Spleen (tissue), 11 donors: ENCODE data around the gene ARHGEF28. TPM values are rescaled to one million over a fixed set of nuclear protein-coding genes. Genes with fewer than 3 reads are reported as not detected.

ENCODE experiments used
- DNase-seq: peaks from one replicate; pipeline ENCODE4 v3.0.0-alpha.2; 2020
- H3K27ac ChIP-seq, 8 donors: fragments of 200-600 bp; sonication (generic) in 7 of 8; 1 replicate in 4 of 8; 2 replicates in 4 of 8; pipeline versions ENCODE4 v1.5.0 to v1.8.0; 2016 to 2021; ENCODE audit warnings: inconsistent platforms in 4 of 8, mild to moderate bottlenecking in 4 of 8, moderate library complexity in 1 of 8
- H3K27me3 ChIP-seq, 7 donors: fragments of 200-600 bp; sonication (generic) in 6 of 7; replicated peaks in 1 of 7; 1 replicate in 4 of 7; 2 replicates in 3 of 7; pipeline versions ENCODE4 v1.5.0 to v1.8.0; 2016 to 2021; ENCODE audit warnings: inconsistent platforms in 3 of 7, mild to moderate bottlenecking in 1 of 7
- H3K36me3 ChIP-seq, 6 donors: fragments of 200-600 bp; sonication (generic) in 5 of 6; 1 replicate in 4 of 6; 2 replicates in 2 of 6; pipeline versions ENCODE4 v1.5.0 to v1.8.0; 2016 to 2021; ENCODE audit warnings: inconsistent platforms in 2 of 6
- H3K4me1 ChIP-seq, 6 donors: fragments of 200-600 bp; sonication (generic) in 5 of 6; 1 replicate in 3 of 6; 2 replicates in 3 of 6; pipeline versions ENCODE4 v1.5.0 to v1.8.0; 2016 to 2021; ENCODE audit warnings: inconsistent platforms in 3 of 6
- H3K4me3 ChIP-seq, 8 donors: fragments of 200-600 bp; sonication (generic) in 7 of 8; 1 replicate in 4 of 8; 2 replicates in 4 of 8; pipeline versions ENCODE4 v1.5.0 to v1.8.0; 2016 to 2021; ENCODE audit warnings: inconsistent platforms in 4 of 8, mild to moderate bottlenecking in 4 of 8, moderate library complexity in 2 of 8
- H3K9me3 ChIP-seq, 8 donors: fragments of 200-600 bp; sonication (generic) in 7 of 8; 1 replicate in 4 of 8; 2 replicates in 4 of 8; pipeline versions ENCODE4 v1.5.0 to v1.8.0; 2016 to 2021; ENCODE audit warnings: inconsistent platforms in 4 of 8
- POLR2A ChIP-seq, 3 donors: fragments of 450-650 bp; IDR thresholded peaks; one replicate each; pipeline ENCODE4 v1.5.1; 2017; ENCODE audit warnings: antibody characterized with exemption in 3 of 3, mild to moderate bottlenecking in 1 of 3
- POLR2AphosphoS5 ChIP-seq, 3 donors: sonication (generic); formaldehyde crosslinking; IDR thresholded peaks; one replicate each; pipeline ENCODE4 v1.5.1; 2017; ENCODE audit warnings: antibody characterized with exemption in 3 of 3
- WGBS, 5 donors: extraction: QIAGEN DNeasy Blood & Tissue Kit in 3 of 5; methylation state at CpG; one replicate each; pipeline versions ENCODE4 v1.1.5 to v1.1.7; 2013 to 2018; 5-methylcytosine and 5-hydroxymethylcytosine counted together
- intact Hi-C: fragments of 100-400 bp; cut with DNase I; formaldehyde crosslinking; loops from one replicate; pipeline ENCODE4 v1.15.0; 2023; ENCODE audit warnings: low total_unique reads
- polyA plus RNA-seq, 3 donors: library from polyadenylated mRNA; stranded (reverse); fragments of 200-250 nt; gene quantifications; one replicate each; pipeline ENCODE4 v1.2.1, GENCODE V29; 2013
- total RNA-seq, 7 donors: library from RNA; depleted of rRNA in 3 of 7; stranded (reverse); fragments of >200 nt in 3 of 7; fragmentation: NEBNext Ultra II Directional in 4 of 7; extraction: Animal tissue kit (Norgen Biotek cat#: 25700) in 4 of 7; gene quantifications; one replicate each; pipeline versions ENCODE4 v1.1.0 to v1.2.1, GENCODE V29; 2016 to 2021
- TF ChIP-seq, protein P1 (sequence below), 11 experiments: fragments of 200-600 bp in 7 of 11; fragments of 450-650 bp in 4 of 11; sonication (generic) in 4 of 11; IDR thresholded peaks in 8 of 11; conservative IDR thresholded peaks in 3 of 11; 1 replicate in 7 of 11; 2 replicates in 4 of 11; pipeline versions ENCODE4 v1.4.0 to v1.8.0; 2016 to 2021; ENCODE audit warnings: antibody characterized with exemption in 11 of 11, inconsistent platforms in 4 of 11, mild to moderate bottlenecking in 1 of 11
- donor health status: healthy with polysubstance abuse.
- donor health status: DM: no; HTN: no; CAD: no; lungs with moderate emphysema.
- donor health status: DM: no; HTN: no; CAD: no.
- donor health status: Bipolar disorder and iron deficiency.
- donor health status: healthy.
- donor health status: DM: no; HTN: no; CAD: no.
- donor health status: DM: yes; HTN: yes; CAD: no.

Gene ARHGEF28
- total and polyA plus RNA-seq, 10 donors = 0.53 to 17.5 (median 8.8) TPM

DNA sequence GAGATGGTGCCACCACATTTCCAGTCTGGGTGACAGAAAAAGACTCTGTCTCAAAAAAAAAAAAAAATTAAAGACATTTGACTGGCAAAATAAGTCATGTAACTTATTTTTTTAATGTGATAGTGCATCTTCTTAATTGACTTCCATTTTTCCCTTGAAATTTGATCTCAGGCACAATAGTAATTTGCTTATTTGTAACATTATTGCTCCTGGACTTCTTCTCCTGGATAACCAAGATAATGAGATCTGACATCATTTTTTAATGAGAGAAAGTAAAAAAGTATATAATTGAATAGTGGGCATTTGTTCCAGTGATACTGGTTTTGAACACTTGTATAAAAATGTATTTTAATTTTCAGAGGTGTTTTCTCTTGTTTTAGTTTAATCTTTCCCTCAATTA is 3.5 kb downstream of the ARHGEF28 start:
- H3K4me3 ChIP-seq = no peak overlapping the region
- H3K4me1 ChIP-seq = peaks cover 0 to 27% (median 15%) of the 10 kb centered on the region in 6 donors
- peaks cover 0 to 48% (median 10%) of the 10 kb centered on the region in 7 donors for H3K27me3 ChIP-seq
- TF ChIP-seq POLR2AphosphoS5 (IDR thresholded peaks at IDR 0.05) (no peak), POLR2A (IDR thresholded peaks at IDR 0.05) (no peak)
- TF ChIP-seq, protein P1, sequence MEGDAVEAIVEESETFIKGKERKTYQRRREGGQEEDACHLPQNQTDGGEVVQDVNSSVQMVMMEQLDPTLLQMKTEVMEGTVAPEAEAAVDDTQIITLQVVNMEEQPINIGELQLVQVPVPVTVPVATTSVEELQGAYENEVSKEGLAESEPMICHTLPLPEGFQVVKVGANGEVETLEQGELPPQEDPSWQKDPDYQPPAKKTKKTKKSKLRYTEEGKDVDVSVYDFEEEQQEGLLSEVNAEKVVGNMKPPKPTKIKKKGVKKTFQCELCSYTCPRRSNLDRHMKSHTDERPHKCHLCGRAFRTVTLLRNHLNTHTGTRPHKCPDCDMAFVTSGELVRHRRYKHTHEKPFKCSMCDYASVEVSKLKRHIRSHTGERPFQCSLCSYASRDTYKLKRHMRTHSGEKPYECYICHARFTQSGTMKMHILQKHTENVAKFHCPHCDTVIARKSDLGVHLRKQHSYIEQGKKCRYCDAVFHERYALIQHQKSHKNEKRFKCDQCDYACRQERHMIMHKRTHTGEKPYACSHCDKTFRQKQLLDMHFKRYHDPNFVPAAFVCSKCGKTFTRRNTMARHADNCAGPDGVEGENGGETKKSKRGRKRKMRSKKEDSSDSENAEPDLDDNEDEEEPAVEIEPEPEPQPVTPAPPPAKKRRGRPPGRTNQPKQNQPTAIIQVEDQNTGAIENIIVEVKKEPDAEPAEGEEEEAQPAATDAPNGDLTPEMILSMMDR (IDR thresholded peaks at IDR 0.05 in 8 of 11, conservative IDR thresholded peaks at IDR 0.05 in 3 of 11) = no peak
- H3K27ac ChIP-seq = no peak overlapping the region
- intact Hi-C loops = no loop called here
- H3K9me3 ChIP-seq = no peaks in the 10 kb centered on the region
- H3K36me3 ChIP-seq = no peaks in the 10 kb centered on the region
- no peak for DNase-seq

DNA sequence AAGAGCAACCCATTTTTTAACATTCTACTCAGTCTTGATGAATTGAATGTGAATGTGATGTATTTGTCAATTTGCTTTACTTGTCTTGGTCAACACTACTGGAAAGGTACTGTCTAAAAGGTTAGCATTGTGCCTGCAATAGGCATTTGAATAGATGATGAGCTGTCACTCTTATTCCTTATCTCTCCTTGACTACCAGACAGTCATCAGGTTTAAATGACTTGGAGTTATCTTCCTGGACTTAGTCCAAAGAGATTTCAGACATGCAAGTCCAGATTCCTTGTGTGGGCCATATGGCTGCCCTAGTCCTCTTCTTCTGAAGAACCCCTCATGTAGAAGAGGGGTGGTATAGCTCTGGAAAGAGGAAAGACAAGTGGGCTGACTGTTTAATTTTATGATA is 4.8 kb downstream of the ARHGEF28 start:
- Histone ChIP-seq H3K4me1 (peaks cover 0 to 19% (median 9%) of the 10 kb centered on the region in 6 donors), H3K27me3 (peaks cover 0 to 34% (median 10%) of the 10 kb centered on the region in 7 donors), H3K4me3 (no peak overlapping the region), H3K36me3 (no peaks in the 10 kb centered on the region), H3K9me3 (no peaks in the 10 kb centered on the region), H3K27ac (no peak overlapping the region)
- intact Hi-C loops = no loop called here
- no peak for DNase-seq
- TF ChIP-seq POLR2A (IDR thresholded peaks at IDR 0.05) (no peak), POLR2AphosphoS5 (IDR thresholded peaks at IDR 0.05) (no peak)
- TF ChIP-seq, protein P1 (IDR thresholded peaks at IDR 0.05 in 8 of 11, conservative IDR thresholded peaks at IDR 0.05 in 3 of 11) = no peak

DNA sequence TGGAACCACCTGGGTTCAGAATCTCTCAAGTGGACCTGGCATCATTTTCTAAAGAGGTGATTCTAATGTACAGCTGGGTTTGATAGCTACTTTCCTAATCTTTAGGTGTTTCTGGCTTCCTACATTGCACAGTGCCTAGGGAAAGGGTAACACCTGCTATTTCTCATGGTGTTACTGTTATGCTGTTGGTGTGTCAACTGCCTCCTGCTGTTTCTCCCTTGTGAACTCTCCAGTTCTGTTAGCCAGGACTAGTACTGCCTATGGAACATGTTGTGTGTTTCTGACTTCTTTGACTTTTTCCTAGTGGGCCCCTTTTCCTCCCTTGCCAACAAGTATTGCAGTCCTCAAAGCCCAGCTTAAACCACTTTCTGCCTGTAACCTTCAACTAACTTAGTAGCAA is 5.5 kb downstream of the ARHGEF28 start:
- H3K4me3 ChIP-seq = no peak overlapping the region
- peaks cover 0 to 12% (median 4%) of the 10 kb centered on the region in 6 donors for H3K4me1 ChIP-seq
- H3K27ac ChIP-seq = no peak overlapping the region
- DNase-seq = no peak
- intact Hi-C loops = no loop called here
- TF ChIP-seq POLR2AphosphoS5 (IDR thresholded peaks at IDR 0.05) (no peak), POLR2A (IDR thresholded peaks at IDR 0.05) (no peak)
- TF ChIP-seq, protein P1 (IDR thresholded peaks at IDR 0.05 in 8 of 11, conservative IDR thresholded peaks at IDR 0.05 in 3 of 11) = no peak
- H3K9me3 ChIP-seq = no peaks in the 10 kb centered on the region
- H3K36me3 ChIP-seq = no peaks in the 10 kb centered on the region
- H3K27me3 ChIP-seq = peaks cover 0 to 27% (median 5%) of the 10 kb centered on the region in 7 donors

DNA sequence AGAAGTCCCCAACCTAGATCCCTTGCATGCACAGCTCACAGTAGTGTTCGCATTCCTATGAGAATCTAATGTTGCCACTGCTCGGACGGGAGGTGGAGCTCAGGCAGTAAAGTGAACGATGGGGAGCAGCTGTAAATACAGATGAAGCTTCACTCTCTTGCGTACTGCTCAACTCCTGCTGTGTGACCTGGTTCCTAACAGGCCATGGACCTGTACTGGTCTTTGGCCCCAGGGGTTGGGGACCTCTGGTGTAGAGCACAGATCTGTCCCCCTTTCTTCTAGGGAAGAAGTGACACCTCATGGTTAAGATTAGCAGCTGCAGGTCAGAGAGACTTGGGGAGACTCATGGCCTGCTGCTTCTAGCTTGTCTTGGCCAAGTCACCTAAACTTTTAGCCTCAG is 7.1 kb downstream of the ARHGEF28 start:
- no peaks in the 10 kb centered on the region for H3K9me3 ChIP-seq
- no peaks in the 10 kb centered on the region for H3K36me3 ChIP-seq
- peaks cover 0 to 13% (median 0%) of the 10 kb centered on the region in 7 donors for H3K27me3 ChIP-seq
- DNase-seq = no peak
- H3K4me3 ChIP-seq = no peak overlapping the region
- H3K4me1 ChIP-seq = no peaks in the 10 kb centered on the region
- intact Hi-C loops = no loop called here
- no peak overlapping the region for H3K27ac ChIP-seq
- 82 to 98% (median 93%) methylated on average over 5 of the region's 5 CpGs for WGBS, 5 donors
- TF ChIP-seq POLR2A (IDR thresholded peaks at IDR 0.05) (no peak), POLR2AphosphoS5 (IDR thresholded peaks at IDR 0.05) (no peak)

DNA sequence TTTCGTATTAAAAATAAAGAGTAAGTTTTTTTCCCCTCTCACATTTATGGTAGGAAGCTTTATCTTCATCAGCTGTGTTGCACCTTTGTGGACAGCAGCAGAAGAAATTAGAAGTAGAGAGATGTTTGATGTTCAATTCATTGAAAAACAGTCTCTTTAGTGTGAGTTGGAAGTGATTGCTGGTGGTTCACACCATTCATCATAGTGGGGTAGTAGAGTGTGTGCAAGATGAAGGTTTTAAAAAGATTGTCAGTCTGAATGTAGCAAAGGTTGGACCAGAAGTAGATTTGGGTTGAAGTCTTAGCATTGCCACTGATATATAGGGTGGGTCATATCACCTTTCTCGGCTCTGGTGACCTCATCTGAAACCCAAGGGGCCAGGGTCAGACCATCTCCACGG is 10.4 kb downstream of the ARHGEF28 start:
- TF ChIP-seq POLR2AphosphoS5 (IDR thresholded peaks at IDR 0.05) = no peak
- TF ChIP-seq POLR2A (IDR thresholded peaks at IDR 0.05) = no peak
- TF ChIP-seq, protein P1 (IDR thresholded peaks at IDR 0.05 in 8 of 11, conservative IDR thresholded peaks at IDR 0.05 in 3 of 11) = no peak
- Histone ChIP-seq H3K4me1 (peaks cover 0 to 6% (median 1%) of the 10 kb centered on the region in 6 donors), H3K27ac (no peak overlapping the region), H3K9me3 (no peaks in the 10 kb centered on the region), H3K4me3 (no peak overlapping the region), H3K36me3 (no peaks in the 10 kb centered on the region), H3K27me3 (peaks cover 0 to 8% (median 0%) of the 10 kb centered on the region in 7 donors)
- no peak for DNase-seq
- WGBS, 5 donors = 75 to 85% (median 83%) methylated on average over 3 of the region's 3 CpGs
- intact Hi-C loops = no loop called here
